ENCODE data around the gene CD70. TPM values are rescaled to one million over a fixed set of nuclear protein-coding genes. Genes with fewer than 3 reads are reported as not detected.

The CD70 gene
- total RNA-seq, 1 experiment from 2014 or later, result not detected

DNA sequence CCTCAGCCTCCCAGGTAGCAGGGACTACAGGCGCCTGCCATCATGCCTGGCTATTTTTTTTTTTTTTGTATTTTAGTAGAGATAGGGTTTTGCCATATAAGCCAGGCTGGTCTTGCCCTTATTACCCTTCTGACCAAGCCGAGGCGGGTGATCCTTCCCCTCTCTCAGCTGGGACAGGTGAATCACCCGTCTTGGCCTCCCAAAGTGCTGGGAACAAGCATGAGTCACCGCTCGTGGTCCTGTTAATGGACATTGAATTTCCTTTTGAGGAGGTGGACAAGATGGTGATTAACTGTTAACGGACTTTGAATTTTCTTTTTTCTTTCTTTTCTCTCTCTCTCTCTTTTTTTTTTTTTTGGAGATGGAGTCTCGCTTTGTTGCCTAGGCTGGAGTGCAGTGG, 10.6 kb downstream of the CD70 start:
- Histone ChIP-seq H3K4me1 (replicated peaks; ENCODE audit: insufficient read depth) (peaks cover 34% of the 10 kb centered on the region), H3K9me3 (ENCODE audit: insufficient read depth, low read depth) (no peaks in the 10 kb centered on the region), H3K9me2 (ENCODE audit: insufficient read depth) (no peaks in the 10 kb centered on the region), H3K4me3 (no peak overlapping the region), H3F3A (ENCODE audit: insufficient read depth, low read depth) (no peaks in the 10 kb centered on the region), H4K20me1 (ENCODE audit: insufficient read depth) (no peaks in the 10 kb centered on the region), H3K79me2 (ENCODE audit: low read depth) (no peaks in the 10 kb centered on the region), H3K4me2 (peak overlapping the region; percentile 5; the same call in 1 of the 2 replicates), H3K36me3 (ENCODE audit: low read depth) (no peaks in the 10 kb centered on the region), H2AFZ (no peak overlapping the region), H3K27me3 (ENCODE audit: insufficient read depth, low read depth) (no peaks in the 10 kb centered on the region), H3K27ac (no peak overlapping the region)
- TF ChIP-seq EZH2 (IDR thresholded peaks at IDR 0.05; ENCODE audit: low read depth), result no peak
- TF ChIP-seq, protein P1, sequence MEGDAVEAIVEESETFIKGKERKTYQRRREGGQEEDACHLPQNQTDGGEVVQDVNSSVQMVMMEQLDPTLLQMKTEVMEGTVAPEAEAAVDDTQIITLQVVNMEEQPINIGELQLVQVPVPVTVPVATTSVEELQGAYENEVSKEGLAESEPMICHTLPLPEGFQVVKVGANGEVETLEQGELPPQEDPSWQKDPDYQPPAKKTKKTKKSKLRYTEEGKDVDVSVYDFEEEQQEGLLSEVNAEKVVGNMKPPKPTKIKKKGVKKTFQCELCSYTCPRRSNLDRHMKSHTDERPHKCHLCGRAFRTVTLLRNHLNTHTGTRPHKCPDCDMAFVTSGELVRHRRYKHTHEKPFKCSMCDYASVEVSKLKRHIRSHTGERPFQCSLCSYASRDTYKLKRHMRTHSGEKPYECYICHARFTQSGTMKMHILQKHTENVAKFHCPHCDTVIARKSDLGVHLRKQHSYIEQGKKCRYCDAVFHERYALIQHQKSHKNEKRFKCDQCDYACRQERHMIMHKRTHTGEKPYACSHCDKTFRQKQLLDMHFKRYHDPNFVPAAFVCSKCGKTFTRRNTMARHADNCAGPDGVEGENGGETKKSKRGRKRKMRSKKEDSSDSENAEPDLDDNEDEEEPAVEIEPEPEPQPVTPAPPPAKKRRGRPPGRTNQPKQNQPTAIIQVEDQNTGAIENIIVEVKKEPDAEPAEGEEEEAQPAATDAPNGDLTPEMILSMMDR (conservative IDR thresholded peaks at IDR 0.05), result no peak
- ChIA-PET CTCF (no interaction called here), POLR2A (ENCODE audit: unreplicated experiment) (interaction anchor here (0.7 kb wide), 1 partner anchor 50 kb away, joined by 18 read pairs; no protein-coding TSS in a partner anchor)
- intact Hi-C loops (cut with micrococcal nuclease; ENCODE audit: unreplicated experiment), result no loop called here
- no TSS peak for BruUV-seq (replicated peaks)
- peak; percentile 55 to 83 for DNase-seq

DNA sequence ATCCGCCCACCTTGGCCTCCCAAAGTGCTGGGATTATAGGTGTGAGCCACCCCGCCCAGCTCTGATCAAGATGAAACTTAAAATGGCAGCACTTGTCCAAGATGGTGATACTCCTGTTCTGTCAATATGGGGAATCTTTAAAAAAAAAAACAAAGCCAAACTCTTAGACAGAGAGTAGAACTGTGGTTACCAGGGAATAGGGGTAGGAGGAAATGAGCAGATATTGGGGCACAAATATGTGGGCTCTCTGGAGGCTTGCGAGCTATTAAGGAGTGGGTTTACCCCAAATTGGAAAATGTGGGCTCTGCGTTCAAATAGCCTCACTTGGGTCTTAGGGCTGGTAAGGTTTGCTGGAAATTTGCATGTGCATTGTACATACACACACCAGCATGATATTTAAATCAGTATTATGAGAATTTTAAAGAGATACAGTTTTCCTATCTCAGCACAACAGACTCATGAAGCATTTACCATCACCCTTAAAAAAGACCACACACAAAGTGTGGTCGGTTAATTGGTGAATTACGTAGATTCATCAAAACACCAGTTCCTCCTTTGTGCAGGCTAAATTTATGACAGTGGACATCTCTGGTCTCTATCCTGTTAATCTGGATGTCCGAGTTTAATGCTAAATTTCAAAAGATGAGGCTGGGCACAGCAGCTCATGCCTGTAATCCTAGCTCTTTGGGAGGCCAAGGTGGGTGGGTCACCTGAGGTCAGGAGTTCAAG, 11.3 kb downstream of the CD70 start:
- Histone ChIP-seq H3K79me2 (ENCODE audit: low read depth) (no peaks in the 10 kb centered on the region), H4K20me1 (ENCODE audit: insufficient read depth) (no peaks in the 10 kb centered on the region), H3K4me2 (no peak overlapping the region), H3K27ac (no peak overlapping the region), H3F3A (ENCODE audit: insufficient read depth, low read depth) (no peaks in the 10 kb centered on the region), H2AFZ (no peak overlapping the region), H3K36me3 (ENCODE audit: low read depth) (no peaks in the 10 kb centered on the region), H3K9me3 (ENCODE audit: insufficient read depth, low read depth) (no peaks in the 10 kb centered on the region), H3K9me2 (ENCODE audit: insufficient read depth) (no peaks in the 10 kb centered on the region), H3K4me3 (no peak overlapping the region), H3K4me1 (replicated peaks; ENCODE audit: insufficient read depth) (peaks cover 34% of the 10 kb centered on the region), H3K27me3 (ENCODE audit: insufficient read depth, low read depth) (no peaks in the 10 kb centered on the region)
- intact Hi-C loops (cut with micrococcal nuclease; ENCODE audit: unreplicated experiment), result no loop called here
- no peak for TF ChIP-seq EZH2 (IDR thresholded peaks at IDR 0.05; ENCODE audit: low read depth)
- TF ChIP-seq, protein P1 (conservative IDR thresholded peaks at IDR 0.05), result no peak
- no peak for DNase-seq
- POLR2A ChIA-PET (ENCODE audit: unreplicated experiment), result interaction anchor here (0.7 kb wide), 1 partner anchor 49 kb away, joined by 18 read pairs; no protein-coding TSS in a partner anchor
- CTCF ChIA-PET, result no interaction called here
- no TSS peak for BruUV-seq (replicated peaks)

DNA sequence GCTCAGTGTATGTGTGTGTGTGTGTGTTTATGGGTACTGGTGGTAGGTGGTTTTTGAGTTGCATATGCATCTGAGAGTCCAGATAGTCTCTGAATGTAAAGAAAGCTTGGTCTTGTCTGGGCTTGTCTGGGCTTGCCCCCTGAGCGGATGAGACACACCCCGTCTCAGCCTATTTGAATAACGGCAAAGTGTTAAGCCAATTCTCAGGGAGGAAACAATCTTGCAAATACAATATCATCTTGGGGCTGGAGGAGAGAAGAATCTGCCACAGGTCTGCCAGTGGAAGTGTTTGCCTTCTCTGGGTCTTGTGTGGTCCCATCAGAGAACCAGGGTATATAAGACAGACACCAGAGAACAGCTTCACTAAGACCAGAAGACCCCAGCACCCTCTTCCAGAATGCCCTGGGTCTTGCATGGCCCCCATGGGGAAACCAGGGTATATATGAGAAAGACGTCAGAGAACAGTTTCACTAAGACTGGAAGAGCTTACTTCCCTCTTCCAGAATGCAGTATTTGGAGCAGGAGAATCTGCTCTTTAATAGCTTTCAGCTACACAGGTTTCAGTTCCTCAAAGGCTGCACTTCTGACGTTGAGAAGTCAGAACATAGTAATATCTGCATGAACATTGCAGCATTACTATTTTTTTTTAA, 13.3 kb downstream of the CD70 start:
- no TSS peak for BruUV-seq (replicated peaks)
- ChIA-PET POLR2A (ENCODE audit: unreplicated experiment) (no interaction called here), CTCF (interaction anchor here (0.5 kb wide), 1 partner anchor 340 kb away, joined by 12 read pairs; no protein-coding TSS in a partner anchor)
- Histone ChIP-seq H3K27ac (peak overlapping the region; percentile 41; the same call in 1 of the 2 replicates), H3K9me3 (ENCODE audit: insufficient read depth, low read depth) (no peaks in the 10 kb centered on the region), H3K27me3 (ENCODE audit: insufficient read depth, low read depth) (no peaks in the 10 kb centered on the region), H3K79me2 (ENCODE audit: low read depth) (no peaks in the 10 kb centered on the region), H3K4me1 (replicated peaks; ENCODE audit: insufficient read depth) (peaks cover 34% of the 10 kb centered on the region), H3F3A (ENCODE audit: insufficient read depth, low read depth) (no peaks in the 10 kb centered on the region), H3K4me2 (peak overlapping the region; percentile 28; the same call in 1 of the 2 replicates), H3K4me3 (no peak overlapping the region), H3K36me3 (ENCODE audit: low read depth) (no peaks in the 10 kb centered on the region), H3K9me2 (ENCODE audit: insufficient read depth) (no peaks in the 10 kb centered on the region), H2AFZ (no peak overlapping the region), H4K20me1 (ENCODE audit: insufficient read depth) (no peaks in the 10 kb centered on the region)
- intact Hi-C loops (cut with micrococcal nuclease; ENCODE audit: unreplicated experiment), result no loop called here
- TF ChIP-seq, protein P1 (conservative IDR thresholded peaks at IDR 0.05), result no peak
- TF ChIP-seq EZH2 (IDR thresholded peaks at IDR 0.05; ENCODE audit: low read depth), result no peak
- no peak for DNase-seq
